ENCODE measurements around the gene SGPP2.

SGPP2 gene

DNA sequence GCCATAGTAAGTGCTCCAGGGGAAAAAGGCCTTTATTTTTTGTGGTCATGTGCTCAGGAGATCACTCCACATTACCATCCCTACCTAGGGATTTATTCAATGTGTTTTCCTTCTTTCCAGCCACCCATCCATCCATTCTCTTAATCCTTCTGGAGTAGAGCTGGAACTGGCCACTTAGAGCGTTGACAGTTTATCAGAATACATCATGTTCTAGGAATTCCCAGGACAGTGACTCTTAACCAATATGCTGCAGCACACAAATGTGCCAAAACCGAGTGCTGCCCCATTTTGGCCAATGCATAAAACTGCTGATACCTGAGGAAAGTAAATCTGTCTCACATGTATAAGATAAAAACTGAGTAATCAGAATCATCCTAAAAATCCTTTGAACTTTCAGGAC lies 167.8 kb downstream of the SGPP2 start:
- FAIRE-seq: no peak

DNA sequence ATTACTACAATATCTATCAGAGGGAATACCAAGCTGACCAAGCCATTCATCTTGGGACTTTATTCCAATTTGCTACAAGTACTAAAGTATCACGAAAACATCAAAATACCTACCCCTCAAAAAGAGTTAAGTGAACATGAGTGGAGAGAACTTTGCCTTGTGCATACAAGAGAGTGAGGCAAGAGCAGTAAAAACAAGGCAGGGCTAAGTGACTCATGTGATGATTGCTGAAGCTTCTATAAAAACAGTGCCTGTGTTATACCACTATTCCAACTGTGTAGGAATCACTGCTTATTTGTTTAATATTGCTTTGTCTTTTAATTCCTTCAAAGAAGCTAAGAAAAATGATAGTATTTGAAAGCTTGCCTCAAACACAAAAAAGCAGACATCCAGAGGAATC lies 170.3 kb downstream of the SGPP2 start:
- no peak for FAIRE-seq

DNA sequence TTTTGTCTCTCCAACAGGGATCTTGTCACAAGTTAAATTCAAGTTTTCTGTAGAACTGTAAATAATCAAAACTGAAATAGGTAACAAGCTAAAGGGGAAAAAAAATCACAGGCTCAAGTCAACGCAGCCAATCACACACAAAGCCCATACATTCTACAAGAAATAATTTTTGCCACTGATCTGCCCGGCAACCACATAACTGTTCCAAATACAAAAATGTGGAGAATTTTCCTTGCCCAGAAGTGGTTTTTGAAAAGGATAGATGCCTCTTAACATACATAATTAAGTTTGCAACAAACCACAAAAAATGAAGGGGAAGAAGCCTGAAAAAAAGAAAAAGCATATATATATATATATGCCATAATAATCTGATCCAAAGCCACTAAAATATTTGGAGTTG lies 171.2 kb downstream of the SGPP2 start:
- FAIRE-seq: no peak

DNA sequence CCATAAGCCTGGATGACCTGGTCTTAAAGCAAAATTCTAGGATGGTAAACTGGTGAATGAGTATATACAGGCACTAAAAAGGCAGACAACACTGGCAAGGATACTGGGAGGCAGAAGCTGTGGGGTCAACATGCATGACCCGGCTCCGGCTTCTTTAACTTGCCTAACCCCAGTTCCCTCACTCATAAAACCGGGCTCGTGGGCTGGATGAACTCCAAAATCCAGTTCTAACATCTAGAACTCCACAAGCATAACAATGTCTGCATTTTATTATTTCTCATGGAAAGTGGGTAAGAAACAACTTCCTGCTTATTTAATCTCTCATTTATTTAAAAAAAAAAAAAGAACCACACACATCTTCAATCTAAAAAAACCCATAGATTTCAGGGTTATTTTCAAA lies 174.3 kb downstream of the SGPP2 start:
- no peak for FAIRE-seq

DNA sequence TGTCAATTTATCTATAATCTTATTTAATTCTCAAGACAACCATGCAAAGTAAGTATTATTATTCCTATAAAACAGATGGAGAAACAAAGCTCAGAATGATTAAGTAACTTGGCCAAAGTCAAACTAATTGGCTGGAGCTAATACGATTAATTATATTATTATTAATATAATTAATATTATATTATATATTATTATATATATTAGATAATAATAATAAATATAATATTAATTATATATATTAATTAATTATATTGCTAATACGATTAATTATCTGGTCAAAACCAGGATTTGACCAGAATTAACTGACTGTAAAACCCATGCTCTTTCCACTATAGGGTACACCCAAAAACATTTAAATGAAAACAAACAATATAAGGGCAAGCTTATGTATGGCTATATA lies 179.2 kb downstream of the SGPP2 start:
- FAIRE-seq: no peak

- FAIRE-seq: no peak
Observed at GRCh38 chr2:222604749-222605515, 180.6 kb downstream of the SGPP2 start.

DNA sequence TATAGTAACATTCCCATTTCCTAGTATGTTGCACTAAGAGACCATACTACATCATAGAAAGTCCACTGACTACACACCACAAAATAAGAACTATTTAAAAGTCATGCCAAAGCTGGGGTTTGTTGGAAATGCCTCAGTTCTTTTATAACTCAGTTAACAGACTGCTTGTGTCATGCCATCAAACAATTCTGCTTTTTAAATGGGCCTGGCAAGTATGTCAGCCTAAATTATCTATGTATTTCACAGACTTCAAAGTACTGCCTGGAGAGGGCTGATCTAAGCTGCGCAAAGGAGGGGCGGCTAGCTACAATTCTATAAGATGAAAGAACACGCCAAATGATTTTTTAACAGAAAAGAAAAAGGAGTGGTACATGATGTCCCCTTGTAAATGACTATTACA lies 182.0 kb downstream of the SGPP2 start:
- FAIRE-seq: no peak

DNA sequence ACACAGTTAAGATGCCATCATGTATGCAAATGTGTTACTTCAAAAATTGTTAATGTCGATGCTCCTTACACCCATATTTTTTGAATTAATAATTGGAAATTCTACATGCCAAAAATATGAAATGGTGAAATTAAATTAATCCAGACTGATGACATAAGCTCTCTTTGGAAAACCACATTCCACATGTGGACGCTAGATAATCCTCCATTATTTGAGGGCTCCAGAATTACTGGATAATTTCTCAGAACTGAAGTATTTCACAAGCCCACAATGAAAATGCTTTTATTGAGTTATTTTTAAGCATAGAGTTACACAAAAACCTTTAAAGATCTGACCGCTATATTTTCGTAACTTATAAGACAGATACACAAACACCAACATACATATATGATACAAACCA lies 183.7 kb downstream of the SGPP2 start:
- FAIRE-seq: no peak

- no peak for FAIRE-seq
Observed at GRCh38 chr2:222609381-222609780, 185.0 kb downstream of the SGPP2 start.

Data from islet of Langerhans (tissue), 1 donor.